HG03135 (cell line): ENCODE measurements around the gene NPHS2.
"Not testable (repeated sequence)": the region's sequence is repeated elsewhere in the genome, so short reads cannot be mapped to it uniquely, and the experiment has no call there.

Experiments
- ATAC-seq: cut with Tn5 transposase; IDR thresholded peaks from one replicate; pipeline ENCODE4 v1.9.1; 2021; ENCODE audit warnings: mild to moderate bottlenecking, moderate library complexity; ENCODE audit not compliant: unreplicated experiment

NPHS2 gene

DNA sequence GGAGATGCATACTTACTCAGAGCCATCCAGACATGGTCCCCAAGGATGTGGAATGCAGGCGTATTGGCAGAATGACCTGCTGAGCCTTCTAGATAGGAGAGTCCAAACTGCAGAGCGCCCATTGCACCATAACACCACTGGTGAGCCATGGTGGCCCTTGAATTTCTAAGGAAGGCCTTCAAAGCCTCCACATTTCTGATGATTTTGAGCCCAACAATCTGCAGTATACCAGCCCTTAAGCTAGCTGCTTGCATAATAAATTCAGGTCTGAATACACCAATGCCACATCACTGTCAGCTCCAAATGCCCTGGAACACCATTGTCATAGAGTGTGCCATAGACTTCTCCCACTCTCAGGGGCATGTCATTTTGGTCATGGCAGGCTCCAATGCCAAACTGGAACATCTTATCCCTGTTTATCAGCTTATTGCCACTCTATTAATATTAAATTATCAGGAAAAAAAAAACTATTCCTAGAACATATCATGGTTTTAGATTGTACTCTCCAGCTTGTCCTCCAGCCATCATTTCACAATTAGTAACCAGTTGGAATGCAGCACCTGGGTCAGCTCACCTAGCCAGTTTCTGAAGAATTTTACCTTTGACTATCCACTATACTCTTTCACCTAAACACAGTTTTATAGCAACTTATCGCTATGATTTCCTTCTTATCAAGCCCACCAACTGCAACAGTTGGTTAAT is 26.9 kb downstream of the NPHS2 start:
- no peak for ATAC-seq

DNA sequence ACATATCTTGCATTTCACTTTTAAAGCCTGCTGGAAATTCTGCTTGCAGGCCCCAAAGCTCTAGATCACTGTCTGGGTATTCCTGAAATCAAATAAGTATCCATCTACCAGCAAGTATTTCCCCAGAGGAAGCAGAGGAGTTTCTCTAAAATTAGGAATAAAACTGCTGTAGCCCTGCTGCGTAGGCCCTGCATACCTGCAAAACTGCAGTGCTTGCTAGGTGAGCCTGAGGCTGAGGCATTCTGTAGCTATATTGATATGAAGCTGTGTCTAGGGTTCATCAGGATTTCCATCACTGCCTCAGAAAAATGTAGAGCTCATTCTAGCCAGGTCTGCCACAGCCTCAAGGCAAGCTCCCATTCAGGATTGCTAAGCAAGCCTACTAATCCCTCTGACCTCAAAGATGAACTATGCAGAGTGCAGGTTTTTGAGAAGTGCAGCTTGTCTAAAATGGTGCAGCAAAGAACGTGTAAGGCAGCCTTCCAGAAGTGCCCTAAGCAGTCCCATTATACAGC is 28.7 kb downstream of the NPHS2 start:
- ATAC-seq = no peak

DNA sequence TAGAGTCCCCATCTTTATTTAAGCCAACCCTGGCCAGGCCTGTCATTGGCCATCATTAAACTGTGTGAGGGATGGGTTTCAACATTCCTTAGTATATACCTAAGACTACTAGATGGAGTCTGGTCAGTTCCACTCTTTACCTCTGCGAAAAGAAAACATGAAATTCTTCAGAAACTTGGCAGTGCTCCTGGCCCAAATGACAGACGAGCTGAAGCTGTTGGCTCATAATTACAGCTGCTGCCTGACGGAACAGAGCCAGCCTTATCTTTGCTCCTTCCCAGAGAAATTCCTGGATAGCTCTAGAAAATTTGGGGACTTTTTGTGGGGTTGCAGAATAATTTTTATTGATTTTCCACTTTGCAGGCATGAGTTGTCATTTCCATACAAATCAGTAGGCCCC is 30.4 kb downstream of the NPHS2 start:
- ATAC-seq = no peak

DNA sequence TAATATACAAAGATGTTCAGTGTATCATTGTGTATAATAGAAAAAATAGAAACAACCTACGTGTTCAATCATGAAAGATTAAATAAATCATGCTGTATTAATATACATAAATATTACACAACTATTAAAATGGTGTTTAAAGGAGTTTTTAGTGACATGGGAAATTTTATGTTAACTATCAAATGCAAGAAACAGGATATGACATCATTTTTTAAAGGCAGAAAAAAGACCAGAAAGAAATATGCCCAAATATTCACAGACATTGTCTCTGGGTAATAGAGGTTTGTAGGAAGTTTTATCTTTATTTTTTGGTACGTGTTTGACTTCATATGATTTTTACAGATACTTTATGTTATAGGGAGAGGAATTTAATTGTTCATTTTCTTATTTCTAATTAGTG is 34.0 kb downstream of the NPHS2 start:
- no peak for ATAC-seq

DNA sequence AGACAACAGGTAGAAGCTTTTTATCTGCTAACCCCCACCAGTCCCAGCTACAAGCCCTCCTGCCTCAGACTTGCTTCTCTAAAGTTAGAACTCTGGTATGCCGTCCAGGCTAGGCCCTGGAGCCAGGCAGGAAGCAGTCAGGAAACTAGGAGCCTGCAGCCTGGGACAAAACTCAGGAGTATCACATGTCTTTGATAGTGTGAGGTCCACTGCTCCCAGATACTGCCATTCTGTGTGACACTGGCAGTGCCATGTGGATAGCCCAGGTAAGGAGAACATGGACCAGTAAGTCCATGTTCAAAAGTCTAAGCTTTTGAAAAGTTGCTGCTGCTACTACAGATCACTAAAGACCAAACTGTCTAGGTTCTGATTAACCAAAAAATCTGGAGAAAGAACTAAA is 45.4 kb downstream of the NPHS2 start:
- no peak for ATAC-seq

DNA sequence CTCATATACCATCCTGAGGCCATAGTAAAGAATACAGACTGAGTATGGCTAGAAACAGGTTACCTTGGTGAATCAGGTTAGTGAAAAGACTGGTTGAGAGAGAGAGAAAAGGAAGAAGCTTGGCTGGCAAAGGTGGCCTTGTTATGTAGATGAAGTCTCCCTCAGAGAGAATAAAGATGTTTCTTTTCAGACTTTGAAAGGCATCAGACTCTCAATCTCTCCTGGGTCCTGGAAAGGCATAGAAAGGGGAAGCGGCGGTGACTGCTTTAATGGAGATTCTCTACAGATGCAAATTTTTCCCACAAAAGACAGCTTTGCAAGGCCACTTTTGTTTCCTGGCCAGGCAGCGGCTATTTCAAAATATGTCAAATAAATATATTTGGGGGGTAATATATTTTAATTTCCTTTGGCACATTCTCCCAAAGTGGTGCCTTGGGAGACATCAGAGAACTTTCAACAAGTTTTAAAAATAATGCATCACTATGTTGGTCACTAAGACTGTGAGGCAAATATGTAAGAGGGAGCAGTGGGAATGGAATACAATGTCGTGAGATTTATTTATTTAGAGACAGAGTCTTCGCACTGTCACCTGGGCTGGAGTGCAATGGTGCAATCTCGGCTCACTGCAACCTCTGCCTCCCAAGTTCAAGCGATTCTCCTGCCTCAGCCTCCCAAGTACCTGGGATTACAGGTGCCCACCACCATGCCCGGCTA is 46.1 kb downstream of the NPHS2 start:
- ATAC-seq = no peak

DNA sequence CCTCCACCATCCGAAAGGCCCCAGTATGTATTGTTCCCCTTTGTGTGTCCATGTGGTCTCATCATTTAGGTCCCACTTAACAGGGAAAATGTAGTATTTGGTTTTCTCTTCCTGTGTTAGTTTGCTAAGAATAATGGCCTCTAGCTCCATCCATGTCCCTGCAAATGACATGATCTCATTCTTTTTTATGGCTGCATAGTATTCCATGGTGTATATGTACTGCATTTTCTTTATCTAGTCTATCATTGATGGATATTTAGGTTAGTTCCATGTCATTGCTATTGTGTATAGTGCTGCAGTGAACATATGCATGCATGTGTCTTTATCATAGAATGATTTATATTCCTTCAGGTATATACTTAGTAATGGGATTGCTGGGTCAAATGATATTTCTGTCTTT is 57.2 kb downstream of the NPHS2 start:
- ATAC-seq = not testable (repeated sequence)

DNA sequence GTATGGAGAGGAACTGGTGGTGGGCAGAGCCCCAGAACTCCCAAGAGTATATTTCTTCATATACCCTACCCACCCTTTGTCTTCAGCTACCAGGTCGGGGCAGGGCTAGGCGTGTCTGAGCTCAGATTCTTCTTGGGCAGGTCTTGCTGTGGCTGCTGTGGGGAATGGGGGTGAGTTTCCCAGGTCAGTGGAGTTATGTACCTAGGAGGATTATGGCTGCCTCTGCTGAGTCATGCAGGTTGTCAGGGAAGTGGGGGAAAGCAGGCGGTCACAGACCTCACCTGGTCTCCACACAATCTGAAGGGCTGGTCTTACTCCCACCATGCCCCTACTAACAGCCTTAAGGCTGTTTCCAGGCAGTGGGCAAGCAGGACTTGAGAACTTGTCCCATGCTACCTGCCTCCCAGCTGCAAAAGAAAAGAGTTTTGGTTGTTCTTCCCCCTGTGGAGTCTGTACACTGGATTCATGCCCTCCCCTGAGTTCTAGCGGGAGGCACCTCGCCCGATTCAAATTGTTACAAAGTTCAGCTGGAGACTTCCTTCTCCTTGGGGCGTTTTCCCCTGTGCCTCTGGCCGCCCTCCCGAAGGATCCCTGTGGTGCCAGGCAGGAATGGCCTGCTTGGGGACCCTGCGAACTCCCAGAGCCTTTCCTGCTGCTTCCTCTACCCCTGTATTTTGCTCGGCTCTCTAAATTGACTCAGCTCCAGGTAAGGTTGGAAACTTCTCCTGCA is 58.6 kb downstream of the NPHS2 start:
- ATAC-seq = no peak

DNA sequence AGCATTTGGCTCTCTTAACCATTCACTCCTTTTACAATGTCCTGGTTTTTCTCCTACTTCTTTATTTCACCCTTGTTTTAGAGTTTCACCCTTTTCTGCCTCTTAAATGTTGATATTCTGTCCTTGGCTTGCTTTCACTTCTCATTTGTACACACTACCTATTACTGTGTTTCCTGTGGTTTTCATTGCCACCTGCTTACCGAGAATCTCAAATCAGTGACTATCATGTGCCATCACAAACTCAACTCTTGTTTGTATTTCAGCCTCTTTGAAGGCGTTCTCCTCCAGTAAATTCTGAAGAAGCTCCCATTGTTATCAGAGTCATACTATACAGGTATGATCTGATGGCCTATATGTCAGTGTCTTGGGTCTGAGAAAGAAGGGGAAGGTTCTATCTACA is 65.7 kb downstream of the NPHS2 start:
- ATAC-seq = peak; percentile 75

DNA sequence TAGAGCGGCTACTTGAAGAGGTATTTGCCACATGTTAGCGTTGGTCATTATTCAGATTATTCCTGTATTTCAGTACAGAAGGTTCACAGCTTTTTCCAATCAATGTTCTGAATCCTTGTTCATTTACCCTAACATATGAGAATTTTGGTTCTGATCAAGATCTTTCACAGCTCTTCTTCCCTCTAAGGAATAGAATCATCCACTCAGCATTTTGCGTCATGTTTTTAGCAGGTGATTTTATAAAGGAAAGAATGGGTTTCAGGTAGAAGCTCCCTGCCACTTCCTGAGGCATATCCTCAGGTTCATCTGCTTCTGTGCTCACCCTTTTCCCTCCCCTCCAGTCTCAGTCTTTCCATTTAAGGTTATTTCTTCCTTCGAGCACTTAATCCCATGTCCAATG is 66.4 kb downstream of the NPHS2 start:
- ATAC-seq = no peak

DNA sequence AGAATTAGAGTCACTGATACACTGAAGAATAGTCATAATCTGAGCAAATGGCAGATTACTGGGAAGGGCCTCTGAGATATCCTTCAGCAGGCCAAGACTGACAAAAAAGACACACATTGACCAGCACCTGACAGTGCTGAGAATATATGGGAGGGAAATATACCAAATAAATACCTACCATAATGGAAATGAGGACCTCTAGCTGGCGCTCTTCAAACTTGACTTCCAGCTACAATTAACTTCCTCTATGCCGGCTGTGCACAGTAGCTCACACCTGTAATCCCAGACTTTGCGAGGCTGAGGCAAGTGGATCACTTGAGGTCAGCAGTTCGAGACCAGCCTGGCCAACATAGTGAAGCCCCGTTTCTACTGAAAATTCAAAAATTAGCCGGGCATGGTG is 69.5 kb downstream of the NPHS2 start:
- ATAC-seq = no peak
